Coronary artery (tissue), 2 donors: ENCODE results near the gene PIP4K2A.

Source experiments
- DNase-seq: peaks from one replicate; pipeline ENCODE4 v3.0.0-alpha.2; 2017; ENCODE audit warnings: low spot score
- H3K27ac ChIP-seq, 2 donors: fragments of 200-600 bp; sonication (generic); one replicate each; pipeline ENCODE4 v1.5.1; 2016 to 2019
- H3K4me3 ChIP-seq: fragments of 200-600 bp; sonication (generic); 2 replicates; pipeline ENCODE4 v1.5.1; 2016; ENCODE audit warnings: mild to moderate bottlenecking, moderate library complexity
- CTCF ChIP-seq: fragments of 200-600 bp; sonication (generic); IDR thresholded peaks from one replicate; pipeline ENCODE4 v1.5.1; 2019; ENCODE audit warnings: antibody characterized with exemption

The PIP4K2A gene

GRCh38 chr10:22679608-22680007, 34.8 kb downstream of the PIP4K2A start:
- no peak for DNase-seq
- TF ChIP-seq CTCF = no peak
- H3K4me3 ChIP-seq = no peak overlapping the region
- no peak overlapping the region for H3K27ac ChIP-seq

GRCh38 chr10:22677333-22677732, 37.0 kb downstream of the PIP4K2A start:
- no peak for TF ChIP-seq CTCF
- H3K27ac ChIP-seq = no peak overlapping the region
- DNase-seq = no peak

GRCh38 chr10:22676435-22676834, 37.9 kb downstream of the PIP4K2A start:
- no peak for TF ChIP-seq CTCF
- no peak for DNase-seq
- Histone ChIP-seq H3K27ac (no peak overlapping the region), H3K4me3 (no peak overlapping the region)

More at GRCh38 chr10:22677333-22677732, 37.0 kb downstream of the PIP4K2A start:
- no peak overlapping the region for H3K4me3 ChIP-seq

- Histone ChIP-seq H3K4me3 (no peak overlapping the region), H3K27ac (no peak overlapping the region)
- no peak for DNase-seq
- no peak for TF ChIP-seq CTCF
These were observed 39.8 kb downstream of the PIP4K2A start for GRCh38 chr10:22674573-22674930.

- TF ChIP-seq CTCF = no peak
- DNase-seq = no peak
- Histone ChIP-seq H3K27ac (no peak overlapping the region), H3K4me3 (no peak overlapping the region)
These were observed 40.4 kb downstream of the PIP4K2A start for GRCh38 chr10:22673785-22674572.

GRCh38 chr10:22673091-22673392, 41.3 kb downstream of the PIP4K2A start:
- Histone ChIP-seq H3K4me3 (no peak overlapping the region), H3K27ac (no peak overlapping the region)
- no peak for TF ChIP-seq CTCF
- DNase-seq = no peak

- no peak overlapping the region for H3K27ac ChIP-seq
- TF ChIP-seq CTCF = no peak
- no peak for DNase-seq
- no peak overlapping the region for H3K4me3 ChIP-seq
These were observed 41.9 kb downstream of the PIP4K2A start for GRCh38 chr10:22672319-22673090.
